Peyer's patch (tissue), 4 donors: ENCODE measurements around the gene RPTOR.

ENCODE experiments used
- CTCF ChIP-seq, 6 experiments: fragments of 450-650 bp in 4 of 6; fragments of 200-600 bp in 2 of 6; sonication (generic) in 1 of 6; IDR thresholded peaks; one replicate each; pipeline ENCODE4 v1.5.1; 2017 to 2019; ENCODE audit warnings: antibody characterized with exemption in 6 of 6, mild to moderate bottlenecking in 3 of 6, moderate library complexity in 1 of 6
- POLR2A ChIP-seq, 2 donors: fragments of 450-650 bp; IDR thresholded peaks; one replicate each; pipeline ENCODE4 v1.5.1; 2017; ENCODE audit warnings: antibody characterized with exemption in 2 of 2, mild to moderate bottlenecking in 2 of 2, moderate library complexity in 2 of 2

GRCh38 chr17:80935526-80935925 is 390.9 kb downstream of the RPTOR start:
- TF ChIP-seq CTCF (IDR thresholded peaks at IDR 0.05), result no peak
- no peak for TF ChIP-seq POLR2A (IDR thresholded peaks at IDR 0.05)
